Gastrocnemius medialis (tissue), 4 donors: ENCODE results near the gene GAMT.

ENCODE experiments used
- POLR2A ChIP-seq, 2 donors: fragments of 450-650 bp; IDR thresholded peaks; one replicate each; pipeline ENCODE4 v1.6.1; 2017; ENCODE audit warnings: antibody characterized with exemption in 2 of 2, mild to moderate bottlenecking in 2 of 2, moderate library complexity in 2 of 2
- TF ChIP-seq, protein P1 (sequence below), 5 experiments: fragments of 450-650 bp in 3 of 5; fragments of 200-600 bp in 2 of 5; sonication (generic) in 2 of 5; IDR thresholded peaks in 4 of 5; conservative IDR thresholded peaks in 1 of 5; 1 replicate in 4 of 5; 2 replicates in 1 of 5; pipeline ENCODE4 v1.5.1; 2016 to 2019; ENCODE audit warnings: antibody characterized with exemption in 5 of 5, mild to moderate bottlenecking in 3 of 5, moderate library complexity in 3 of 5

DNA sequence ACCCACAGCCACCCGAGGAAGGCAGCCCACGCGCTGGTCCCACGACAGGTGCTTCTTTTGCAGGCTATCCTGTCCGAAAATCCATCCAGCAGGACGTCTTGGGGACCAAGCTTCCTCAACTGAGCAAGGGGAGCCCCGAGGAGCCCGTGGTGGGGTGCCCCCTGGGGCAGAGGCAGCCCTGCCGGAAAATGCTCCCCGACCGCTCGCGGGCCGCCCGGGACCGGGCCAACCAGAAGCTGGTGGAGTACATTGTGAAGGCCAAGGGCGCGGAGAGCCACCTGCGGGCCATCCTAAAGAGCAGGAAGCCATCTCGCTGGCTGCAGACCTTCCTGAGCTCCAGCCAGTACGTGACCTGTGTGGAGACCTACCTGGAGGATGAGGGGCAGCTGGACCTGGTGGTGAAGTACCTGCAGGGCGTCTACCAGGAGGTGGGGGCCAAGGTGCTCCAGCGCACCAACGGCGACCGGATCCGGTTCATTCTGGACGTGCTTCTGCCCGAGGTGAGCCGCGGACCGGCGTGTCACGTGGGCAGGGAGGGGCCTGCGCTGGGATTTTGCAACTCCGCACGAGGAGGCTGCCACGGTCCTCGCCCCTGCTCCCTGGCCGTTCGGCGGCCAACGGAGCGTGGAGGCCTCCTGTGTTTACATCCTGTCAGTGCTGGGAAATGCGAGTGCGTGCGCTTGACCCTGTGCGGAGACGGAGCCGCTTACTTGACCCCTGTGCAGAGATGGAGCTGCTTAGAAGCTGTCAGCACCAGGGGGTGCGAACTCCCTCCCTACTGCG is 30.6 kb downstream of the GAMT start:
- TF ChIP-seq POLR2A (IDR thresholded peaks at IDR 0.05), result no peak
- TF ChIP-seq, protein P1, sequence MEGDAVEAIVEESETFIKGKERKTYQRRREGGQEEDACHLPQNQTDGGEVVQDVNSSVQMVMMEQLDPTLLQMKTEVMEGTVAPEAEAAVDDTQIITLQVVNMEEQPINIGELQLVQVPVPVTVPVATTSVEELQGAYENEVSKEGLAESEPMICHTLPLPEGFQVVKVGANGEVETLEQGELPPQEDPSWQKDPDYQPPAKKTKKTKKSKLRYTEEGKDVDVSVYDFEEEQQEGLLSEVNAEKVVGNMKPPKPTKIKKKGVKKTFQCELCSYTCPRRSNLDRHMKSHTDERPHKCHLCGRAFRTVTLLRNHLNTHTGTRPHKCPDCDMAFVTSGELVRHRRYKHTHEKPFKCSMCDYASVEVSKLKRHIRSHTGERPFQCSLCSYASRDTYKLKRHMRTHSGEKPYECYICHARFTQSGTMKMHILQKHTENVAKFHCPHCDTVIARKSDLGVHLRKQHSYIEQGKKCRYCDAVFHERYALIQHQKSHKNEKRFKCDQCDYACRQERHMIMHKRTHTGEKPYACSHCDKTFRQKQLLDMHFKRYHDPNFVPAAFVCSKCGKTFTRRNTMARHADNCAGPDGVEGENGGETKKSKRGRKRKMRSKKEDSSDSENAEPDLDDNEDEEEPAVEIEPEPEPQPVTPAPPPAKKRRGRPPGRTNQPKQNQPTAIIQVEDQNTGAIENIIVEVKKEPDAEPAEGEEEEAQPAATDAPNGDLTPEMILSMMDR (IDR thresholded peaks at IDR 0.05 in 4 of 5, conservative IDR thresholded peaks at IDR 0.05 in 1 of 5), result no peak
